Testis (tissue), 2 donors: Measurements from ENCODE around the gene RCAN3.

Experiments used
- CTCF ChIP-seq, 3 experiments: fragments of 450-650 bp in 2 of 3; fragments of 200-600 bp in 1 of 3; sonication (generic) in 1 of 3; IDR thresholded peaks; one replicate each; pipeline ENCODE4 v1.5.1; 2016 to 2019; ENCODE audit warnings: antibody characterized with exemption in 3 of 3, mild to moderate bottlenecking in 2 of 3, moderate library complexity in 1 of 3
- POLR2A ChIP-seq: fragments of 450-650 bp; IDR thresholded peaks from one replicate; pipeline ENCODE4 v1.6.1; 2017; ENCODE audit warnings: antibody characterized with exemption, mild to moderate bottlenecking, moderate library complexity

GRCh38 chr1:24586970-24587820 lies 84.6 kb downstream of the RCAN3 start:
- TF ChIP-seq CTCF (IDR thresholded peaks at IDR 0.05) (peak; percentile 30 to 65 (median 54)), POLR2A (no peak)
